GM18520 (cell line): ENCODE results near the gene PPIB.

Experiments used
- ATAC-seq: cut with Tn5 transposase; IDR thresholded peaks from one replicate; pipeline ENCODE4 v1.9.1; 2021; ENCODE audit not compliant: unreplicated experiment

PPIB gene

DNA sequence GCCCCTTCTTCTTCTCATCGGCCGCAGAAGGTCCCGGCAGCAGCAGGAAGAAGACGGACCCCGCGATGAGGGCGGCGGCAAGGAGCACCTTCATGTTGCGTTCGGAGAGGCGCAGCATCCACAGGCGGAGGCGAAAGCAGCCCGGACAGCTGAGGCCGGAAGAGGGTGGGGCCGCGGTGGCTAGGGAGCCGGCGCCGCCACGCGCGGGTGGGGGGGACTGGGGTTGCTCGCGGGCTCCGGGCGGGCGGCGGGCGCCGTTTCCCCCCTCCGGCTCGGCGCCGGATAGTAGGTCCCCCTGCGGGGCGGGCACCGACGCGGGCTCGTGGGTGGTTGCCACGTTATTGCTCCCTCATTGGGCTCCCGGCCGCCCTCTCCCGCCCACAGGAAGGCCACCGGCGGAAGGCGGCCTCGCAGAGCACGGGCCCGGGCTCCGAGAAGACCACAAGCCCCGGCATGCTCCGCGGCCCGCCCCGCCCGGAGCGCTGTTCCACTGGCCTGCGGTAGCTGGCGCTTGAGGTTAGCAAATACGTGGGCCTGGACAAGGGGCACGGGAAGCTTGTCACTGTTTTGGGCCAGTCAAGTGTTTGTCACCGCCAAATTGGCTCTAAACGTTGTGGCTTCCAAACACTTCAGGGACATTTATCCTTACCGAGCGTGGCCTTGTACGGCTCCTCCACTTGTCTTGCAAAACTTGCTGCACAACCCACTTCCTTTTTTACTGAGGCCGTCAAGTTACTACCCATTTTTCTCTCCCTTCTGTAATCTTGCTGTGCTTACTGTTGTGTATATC is at the start of gene PPIB:
PPIB (minus strand) TSS at position 154 of the 790 bp plus-strand sequence; CDS start at position 118, 36 bp downstream.
- ATAC-seq, result peak; percentile 93

DNA sequence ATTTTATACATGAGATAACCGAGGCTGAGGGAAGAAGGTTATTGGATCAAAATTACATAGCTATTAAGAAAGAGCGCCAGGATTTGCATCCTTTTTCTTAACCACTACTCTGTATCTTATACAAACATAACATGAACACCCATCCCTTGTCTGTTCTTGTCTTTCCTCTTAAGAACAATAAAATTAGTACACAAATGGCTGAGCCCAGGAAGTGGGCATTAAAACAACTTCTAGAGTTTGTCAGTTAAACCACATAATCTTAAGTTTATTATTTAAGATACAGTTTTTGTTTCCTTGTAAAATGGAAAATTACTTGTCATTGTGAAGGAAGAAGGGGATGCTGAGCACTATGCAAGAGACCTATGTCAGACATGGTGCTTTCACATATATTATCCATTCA is 48.9 kb upstream of the PPIB start:
- ATAC-seq, result no peak

DNA sequence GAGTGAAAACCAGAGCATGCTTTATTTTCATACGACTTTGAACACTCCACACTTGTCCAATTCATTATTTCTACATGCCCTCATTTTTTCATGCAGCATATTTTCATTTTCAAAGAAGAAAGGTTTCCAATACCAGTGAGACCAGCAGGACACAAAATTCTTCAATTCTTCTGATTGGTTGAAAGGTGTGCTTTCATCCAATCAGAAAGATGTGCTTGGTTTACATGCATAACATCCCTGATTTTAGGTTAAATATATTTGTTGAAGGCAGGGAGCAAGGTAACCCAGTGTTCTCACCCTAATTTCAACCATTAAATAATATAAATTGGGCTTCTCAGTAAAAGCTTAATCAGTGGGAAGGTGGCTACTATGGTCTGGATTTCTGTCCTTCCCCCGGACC is 47.5 kb upstream of the PPIB start:
- no peak for ATAC-seq

DNA sequence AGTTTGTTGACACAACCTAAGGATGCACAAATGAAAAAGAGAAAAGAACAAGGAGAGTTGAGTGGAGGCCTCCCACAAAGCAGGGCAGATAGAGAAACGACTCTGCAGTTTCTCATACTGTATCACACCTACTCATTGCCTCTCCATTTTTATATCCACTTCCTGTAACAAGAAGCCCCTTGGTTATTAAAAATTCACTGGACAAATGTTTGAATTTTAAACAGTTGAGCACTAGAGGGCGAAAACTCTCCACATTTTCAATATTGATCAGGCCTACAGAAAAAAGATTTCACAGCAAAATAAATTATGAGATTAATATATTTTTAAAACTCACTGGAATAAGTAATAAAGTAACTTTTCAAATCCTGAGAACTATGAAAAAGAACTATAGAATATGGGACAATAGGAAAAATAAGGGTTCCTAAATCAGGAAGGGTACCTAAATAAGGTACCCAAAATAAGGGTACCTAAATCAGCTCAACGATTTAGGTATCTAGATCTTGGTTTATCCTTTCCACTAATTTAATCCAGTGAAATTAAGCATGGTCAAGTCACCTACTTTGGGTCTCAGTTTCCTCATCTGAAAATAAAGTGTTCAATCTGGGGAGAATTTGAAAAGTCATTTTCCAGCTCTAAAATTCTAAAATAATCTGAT is 47.0 kb upstream of the PPIB start:
- no peak for ATAC-seq

DNA sequence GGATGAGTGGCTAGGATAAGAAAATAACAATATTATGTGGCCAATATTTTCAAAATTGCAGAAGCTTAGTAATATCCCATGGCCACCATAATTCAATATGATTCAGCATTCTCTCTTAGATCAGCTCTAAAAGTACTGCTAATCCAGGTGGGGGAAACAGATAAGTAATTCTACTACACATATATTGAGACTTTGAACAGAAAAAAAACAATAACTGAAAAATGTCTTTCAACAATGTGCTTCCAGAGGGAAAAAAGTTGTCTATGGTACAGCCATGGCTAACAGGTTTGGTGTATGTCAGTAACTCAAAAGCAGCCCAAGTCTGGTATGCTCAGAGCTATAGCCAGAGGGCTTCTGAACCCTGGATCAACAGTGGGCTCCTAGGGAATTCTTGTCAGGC is 42.4 kb upstream of the PPIB start:
- no peak for ATAC-seq

DNA sequence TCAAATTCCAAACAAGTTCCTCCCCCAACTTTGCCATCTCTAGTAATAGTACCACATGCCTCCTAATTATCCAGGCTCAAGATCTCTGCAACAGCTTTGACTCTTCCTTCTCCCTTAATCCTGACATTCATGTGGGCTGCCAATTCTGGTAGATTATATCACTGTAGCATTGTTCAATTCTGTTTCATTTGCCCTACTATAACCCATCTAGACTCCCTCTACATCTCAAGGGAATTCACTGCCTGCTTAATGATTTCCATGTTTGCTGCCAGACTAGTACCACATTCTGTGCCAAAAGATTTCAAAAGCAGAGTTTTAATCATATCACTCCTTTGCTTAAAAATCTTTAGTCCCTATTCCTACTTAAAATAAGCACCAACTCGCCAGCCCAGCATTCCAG is 34.6 kb upstream of the PPIB start:
- ATAC-seq, result no peak

DNA sequence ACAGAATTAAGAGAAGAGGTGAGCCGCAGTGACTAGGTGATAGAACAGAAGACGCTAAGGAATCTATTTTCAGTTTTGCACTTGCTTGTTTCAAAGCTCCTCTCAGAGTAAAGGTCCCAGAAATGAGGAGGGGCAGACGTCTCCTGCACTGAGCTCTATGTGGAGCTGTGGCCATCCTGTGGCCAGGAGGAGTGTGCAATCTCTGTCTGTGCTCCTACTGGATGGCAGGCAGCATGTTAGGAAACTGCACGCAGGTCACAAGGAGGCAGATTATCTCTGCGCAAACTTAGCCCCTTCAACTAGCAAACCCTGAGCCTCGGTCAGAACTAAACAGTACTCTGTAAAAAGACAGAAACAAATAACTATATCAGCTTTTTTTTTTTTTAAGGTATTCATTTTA is 31.1 kb upstream of the PPIB start:
- no peak for ATAC-seq

DNA sequence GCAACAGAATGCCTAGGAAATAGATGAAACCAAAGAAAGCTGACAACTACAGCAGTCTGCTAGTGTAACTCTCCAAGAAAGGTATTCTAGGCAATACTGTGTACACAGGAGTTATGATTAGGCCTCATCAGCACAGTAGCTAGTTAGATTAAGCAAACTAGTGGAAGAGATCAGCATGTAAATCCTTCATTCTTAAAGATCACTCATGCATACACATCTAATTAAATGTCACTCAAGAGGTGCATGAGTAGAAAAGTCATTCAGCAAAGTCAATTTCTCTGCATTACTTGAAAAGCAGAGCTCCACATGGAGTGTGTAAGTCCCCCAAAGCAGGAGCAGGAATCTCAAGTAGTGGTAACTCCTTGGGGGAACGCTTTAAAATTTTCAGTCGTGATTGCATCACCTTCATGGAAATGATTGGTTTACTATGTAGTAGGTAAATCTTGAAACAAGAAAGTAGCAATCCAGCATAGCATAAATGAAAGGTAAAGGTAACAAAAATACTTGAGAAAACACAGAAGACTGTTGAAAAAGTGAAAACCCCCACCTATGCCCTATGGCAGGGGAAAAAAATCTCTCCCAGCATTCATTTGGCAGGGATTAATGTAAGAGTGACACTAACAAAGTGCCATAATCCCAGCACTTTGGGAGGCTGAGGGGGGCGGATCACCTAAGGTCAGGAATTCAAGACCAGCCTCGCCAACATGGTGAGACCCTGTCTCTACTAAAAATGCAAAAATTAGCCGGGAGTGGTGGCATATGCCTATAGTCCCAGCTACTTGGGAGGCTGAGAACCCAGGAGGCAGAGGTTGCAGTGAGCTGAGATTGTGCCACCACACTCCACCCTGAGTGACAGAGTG is 29.4 kb upstream of the PPIB start:
- ATAC-seq, result no peak

DNA sequence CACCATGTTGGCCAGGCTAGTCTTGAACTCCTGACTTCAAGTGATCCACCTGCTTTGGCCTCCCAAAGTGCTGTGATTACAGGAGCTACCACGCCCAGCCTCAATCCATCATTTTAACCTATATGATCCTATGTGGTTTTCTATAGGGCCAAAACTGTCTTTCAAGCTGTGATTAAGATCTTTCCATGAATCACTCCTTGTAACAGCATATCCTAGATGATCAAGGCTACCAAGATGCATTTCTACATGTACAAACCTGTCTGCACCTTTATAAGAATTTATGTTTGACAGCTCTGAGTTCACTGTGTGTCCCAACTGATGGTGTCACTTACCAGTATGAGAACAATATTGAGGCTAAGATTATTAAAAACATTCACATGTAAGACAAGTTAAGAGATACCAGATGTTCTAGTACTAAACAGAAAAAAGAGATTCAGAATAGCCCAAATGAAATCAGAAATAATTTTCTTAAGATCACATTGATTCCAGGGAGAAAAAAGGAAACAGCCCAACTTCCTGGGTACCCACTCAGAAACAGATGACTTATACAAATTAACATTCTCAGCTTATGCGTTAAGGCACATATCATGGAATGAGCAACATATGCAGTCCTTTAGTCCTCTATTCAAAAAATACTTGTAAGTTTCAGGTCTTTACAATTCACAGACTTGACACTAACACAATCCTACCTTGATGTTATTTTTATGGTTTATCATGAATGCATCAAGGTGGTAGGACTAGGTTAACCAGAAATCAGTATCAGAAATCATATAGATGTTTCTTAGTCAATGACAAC is 24.8 kb upstream of the PPIB start:
- no peak for ATAC-seq

DNA sequence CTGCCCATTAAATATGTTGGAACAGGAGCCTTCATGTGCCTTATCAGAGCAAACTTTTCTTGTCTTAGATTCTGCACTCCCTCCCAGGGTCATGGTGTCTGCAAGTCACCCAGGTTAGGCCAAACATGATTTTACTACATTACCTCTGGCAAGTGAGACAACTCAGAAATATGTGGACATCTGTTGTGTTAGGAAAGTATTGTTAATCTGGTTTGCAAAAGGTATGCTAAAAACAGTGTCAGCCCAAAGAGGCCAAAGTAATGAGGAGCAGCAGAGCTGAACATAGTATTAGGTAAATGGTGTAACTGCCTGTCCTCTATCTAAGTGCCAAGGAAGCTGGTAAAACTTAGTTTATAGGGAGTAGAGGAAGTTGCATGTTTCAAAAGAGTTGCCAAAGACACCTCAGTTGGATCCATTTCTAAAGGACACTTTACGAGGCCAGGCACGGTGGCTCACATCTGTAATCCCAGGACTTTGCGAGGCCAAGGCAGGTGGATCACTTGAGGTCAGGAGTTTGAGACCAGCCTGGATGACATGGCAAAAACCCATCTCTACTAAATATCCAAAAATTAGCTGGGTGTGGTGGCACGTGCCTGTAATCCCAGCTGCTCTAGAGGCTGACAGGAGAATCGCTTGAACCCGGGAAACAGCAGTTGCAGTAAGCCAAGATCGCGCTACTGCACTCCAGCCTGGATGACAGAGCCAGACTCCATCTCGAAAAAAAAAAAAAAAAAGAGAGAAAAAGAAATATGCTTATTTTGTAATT is 22.5 kb upstream of the PPIB start:
- no peak for ATAC-seq

DNA sequence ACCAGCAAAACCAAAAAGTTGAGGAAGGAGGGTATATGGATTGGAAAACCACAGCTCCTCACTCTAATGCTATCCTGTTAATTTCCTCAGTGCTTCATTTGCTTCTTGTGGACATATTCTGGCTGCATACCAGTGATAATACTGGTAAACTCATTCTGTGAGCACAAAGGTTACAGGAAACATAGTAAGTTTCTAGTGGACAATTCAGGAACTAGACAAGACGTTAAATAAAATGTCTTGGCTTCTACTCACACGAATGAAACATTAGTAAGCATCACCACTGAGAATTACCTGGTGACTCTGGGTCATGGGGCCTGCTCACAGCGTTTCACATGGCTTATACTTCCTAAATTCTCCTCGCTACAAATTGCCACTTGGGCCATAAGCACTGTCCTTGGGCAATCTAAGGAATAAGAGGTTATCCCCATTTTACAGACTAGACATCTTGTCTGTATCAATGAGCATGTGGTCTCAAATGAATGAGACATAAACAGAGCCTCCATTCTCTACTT is 20.1 kb upstream of the PPIB start:
- no peak for ATAC-seq

DNA sequence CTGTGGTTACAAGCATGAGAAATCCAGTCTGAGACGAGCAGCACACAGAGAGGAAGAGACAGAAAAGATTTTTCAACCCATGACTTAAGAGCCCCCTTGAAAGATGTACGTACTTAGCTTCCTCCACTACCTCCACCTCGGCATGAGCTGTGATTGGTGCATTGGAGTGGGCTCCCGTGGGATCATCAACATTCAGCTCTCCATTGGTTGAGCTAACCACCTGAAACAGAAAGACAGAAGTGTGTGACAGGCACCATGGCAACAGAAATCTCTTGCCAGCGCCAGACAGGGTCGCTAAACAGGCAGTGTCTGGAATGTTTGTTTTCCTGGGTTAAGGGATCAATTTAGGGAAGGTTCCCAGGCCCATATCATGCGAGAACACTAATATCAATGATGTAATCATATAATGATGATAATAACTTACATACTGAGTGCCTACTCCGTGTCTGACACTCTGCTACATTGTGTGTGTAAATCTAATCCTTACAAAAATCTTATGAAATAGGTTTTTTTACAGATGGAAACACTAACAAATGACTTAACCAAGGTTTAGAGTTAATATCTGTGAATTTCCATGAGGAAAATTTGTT is 17.5 kb upstream of the PPIB start:
- no peak for ATAC-seq

DNA sequence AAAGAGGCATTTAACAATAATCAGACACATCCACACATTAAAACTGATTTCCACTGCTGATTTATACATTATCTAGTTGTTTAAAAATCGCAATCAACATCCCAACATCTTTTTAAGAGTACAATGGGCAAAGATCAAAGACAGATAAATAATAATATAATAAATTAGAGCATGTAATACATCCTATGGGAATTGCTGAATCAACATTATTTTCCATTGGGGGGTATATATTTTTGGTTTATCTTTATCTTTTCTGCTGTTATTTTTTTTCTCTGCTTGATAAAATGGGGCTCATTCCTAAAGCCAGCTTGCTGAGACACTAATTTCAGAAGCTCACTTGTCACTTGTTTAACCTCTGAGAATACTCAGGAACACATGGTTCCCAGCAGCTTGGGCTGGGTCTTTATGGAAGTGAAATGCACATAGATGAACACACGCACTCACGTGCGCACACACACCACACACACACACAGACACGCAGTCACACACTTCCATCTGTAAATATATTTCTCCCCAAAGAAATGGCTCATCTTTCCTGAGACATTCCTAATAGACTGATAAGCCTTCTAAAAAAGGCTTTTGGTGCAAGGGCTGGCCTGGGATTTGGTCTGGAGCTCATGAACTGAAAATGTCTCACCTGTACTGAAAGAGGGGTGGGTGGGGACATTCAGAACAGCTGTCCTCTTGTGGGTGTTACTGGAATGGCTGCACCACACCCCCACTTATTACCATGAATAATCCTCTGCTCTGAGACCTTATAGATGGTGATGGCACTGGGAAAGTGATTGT is 3.5 kb upstream of the PPIB start:
- ATAC-seq, result no peak

DNA sequence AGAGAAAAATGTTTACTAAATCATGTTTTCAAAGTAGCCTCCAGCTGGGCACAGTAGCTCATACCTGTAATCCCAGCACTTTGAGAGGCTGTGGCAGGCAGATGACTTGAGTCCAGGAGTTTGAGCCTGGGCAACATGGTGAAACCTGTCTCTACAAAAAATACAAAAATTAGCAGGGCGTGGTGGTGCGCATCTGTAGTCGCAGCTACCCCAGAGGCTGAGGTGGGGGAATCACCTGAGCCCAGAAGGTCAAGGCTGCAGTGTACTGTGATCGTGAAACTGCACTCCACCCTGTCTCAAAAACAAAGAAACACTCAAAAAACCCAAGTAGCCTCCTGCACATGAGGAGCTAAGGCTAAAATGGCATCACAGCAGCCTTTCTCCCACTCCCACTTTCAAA is 1.6 kb upstream of the PPIB start:
- no peak for ATAC-seq

DNA sequence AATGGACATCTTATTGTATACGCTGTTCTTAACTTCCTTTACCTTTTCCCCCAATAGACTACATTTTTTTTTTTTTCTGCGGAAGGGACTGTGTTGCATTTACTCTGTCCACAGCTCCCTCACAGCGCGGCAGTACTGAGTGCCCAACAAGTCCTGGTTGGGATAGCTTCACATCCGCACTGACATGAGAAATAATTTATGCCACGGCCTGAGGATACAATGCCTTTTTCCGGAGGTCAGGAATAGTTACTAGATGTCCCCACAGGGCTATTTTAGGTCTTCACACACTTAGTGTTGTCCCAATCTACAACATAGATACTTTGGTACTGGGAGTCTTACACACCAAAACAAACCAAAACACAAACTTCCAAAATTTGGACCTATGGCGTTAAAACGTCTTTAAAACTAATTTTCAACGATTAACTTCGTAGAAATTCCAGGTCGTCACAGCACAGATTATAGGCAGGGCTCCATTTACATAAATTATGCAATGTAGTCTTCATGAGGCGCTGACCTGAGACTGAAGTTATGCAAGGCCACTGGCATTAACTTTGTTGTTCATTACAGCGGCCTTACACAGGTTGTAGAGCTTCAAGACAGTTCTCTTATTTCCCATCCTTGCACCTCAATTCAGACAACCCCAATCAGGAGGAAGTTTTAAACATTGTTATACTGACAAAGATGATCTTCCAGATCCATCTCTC is 989 bp upstream of the PPIB start:
- no peak for ATAC-seq

DNA sequence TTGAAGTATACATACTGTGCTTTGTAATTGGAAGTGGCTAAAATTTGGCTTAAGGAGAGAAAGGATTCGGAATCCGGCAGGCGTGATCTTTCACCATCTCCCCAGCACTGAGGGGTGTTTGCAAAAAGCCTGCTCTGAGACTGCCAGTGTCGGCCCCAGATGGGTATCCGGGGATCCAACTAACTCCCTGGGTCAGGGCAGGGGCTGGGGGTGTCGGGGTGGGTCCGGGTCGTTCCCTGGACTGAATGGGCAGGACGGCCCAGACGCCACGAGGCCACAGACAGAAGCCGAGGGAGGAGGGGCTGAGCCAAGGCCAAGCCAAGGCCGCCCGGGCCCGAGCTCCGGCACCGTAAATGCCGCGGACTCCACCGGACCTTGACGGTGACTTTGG is 349 bp downstream of the PPIB start:
- ATAC-seq, result no peak

DNA sequence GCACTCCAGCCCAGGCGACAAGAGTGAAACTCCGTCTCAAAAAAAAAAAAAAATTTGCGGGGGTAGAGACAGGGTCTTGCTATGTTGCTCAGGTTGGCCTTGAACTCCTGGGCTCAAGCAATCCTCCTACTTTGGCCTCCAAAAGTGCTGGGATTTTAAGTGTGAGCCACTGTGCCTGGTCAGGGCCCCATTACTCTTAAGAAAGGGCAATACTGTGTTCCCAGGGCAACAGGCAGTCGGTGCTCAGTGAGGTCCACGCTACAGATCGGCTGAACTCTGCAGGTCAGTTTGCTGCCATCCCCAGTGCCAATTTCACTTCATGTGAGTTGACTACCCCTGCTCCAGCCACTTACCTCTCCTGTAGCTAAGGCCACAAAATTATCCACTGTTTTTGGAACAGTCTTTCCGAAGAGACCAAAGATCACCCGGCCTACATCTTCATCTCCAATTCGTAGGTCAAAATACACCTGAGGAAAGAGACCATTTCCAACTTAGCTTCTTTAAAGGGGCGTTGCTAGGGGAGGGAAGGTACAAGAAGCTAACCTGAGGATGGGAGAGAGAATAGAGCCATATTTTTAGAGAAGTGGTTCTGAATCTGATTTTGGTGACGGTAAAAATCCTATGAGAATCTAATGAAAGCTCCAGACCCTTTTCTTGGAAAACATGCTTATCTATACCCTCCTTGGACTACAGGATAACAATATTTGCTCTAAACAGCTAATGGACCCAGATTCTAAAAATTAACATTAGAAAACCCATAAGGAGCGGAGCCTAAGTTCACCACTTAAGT is 939 bp downstream of the PPIB start:
- ATAC-seq, result no peak
